ENCODE data around the gene CEP126.
A peak's percentile ranks its signal among the peaks of the same experiment; 100 is the strongest.

CEP126 gene

DNA sequence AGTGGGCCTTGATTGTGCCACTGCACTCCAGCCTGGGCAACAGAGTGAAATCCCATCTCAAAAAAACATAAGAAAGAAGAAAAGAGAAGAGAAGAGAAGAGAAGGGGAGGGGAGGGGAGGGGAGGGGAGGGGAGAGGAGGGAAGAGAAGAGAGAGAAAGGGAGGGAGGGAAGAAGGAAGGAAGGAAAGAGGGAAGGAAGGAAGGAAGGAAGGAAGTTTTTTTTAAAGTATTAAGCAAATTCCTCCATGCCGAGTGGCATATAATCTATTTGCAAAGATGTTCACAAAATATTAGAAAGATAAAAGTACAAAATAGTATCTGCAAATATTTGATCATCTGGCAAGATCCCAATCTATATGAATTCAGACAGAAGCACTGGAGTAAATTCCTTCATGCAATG is 121.9 kb downstream of the CEP126 start:
- no peaks in the 10 kb centered on the region for H3K79me2 ChIP-seq (ENCODE audit: low read length)
- H3K9me3 ChIP-seq (ENCODE audit: insufficient read depth, low read length), result no peaks in the 10 kb centered on the region
- no peak overlapping the region for H3K4me3 ChIP-seq (ENCODE audit: low read length)
- no peak overlapping the region for H3K4me2 ChIP-seq (ENCODE audit: low read length)
- no peaks in the 10 kb centered on the region for H3K36me3 ChIP-seq (replicated peaks; ENCODE audit: low read depth, low read length)
- no peak overlapping the region for H2AFZ ChIP-seq (ENCODE audit: low read depth, low read length)
- no peak overlapping the region for H3K9ac ChIP-seq (ENCODE audit: low read length)
- TF ChIP-seq EZH2phosphoT487 (IDR thresholded peaks at IDR 0.05; ENCODE audit: low read depth), result no peak
- TF ChIP-seq, protein P1, sequence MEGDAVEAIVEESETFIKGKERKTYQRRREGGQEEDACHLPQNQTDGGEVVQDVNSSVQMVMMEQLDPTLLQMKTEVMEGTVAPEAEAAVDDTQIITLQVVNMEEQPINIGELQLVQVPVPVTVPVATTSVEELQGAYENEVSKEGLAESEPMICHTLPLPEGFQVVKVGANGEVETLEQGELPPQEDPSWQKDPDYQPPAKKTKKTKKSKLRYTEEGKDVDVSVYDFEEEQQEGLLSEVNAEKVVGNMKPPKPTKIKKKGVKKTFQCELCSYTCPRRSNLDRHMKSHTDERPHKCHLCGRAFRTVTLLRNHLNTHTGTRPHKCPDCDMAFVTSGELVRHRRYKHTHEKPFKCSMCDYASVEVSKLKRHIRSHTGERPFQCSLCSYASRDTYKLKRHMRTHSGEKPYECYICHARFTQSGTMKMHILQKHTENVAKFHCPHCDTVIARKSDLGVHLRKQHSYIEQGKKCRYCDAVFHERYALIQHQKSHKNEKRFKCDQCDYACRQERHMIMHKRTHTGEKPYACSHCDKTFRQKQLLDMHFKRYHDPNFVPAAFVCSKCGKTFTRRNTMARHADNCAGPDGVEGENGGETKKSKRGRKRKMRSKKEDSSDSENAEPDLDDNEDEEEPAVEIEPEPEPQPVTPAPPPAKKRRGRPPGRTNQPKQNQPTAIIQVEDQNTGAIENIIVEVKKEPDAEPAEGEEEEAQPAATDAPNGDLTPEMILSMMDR (IDR thresholded peaks at IDR 0.05; ENCODE audit: low read depth, low read length), result no peak
- H3K27ac ChIP-seq (ENCODE audit: low read length), result no peak overlapping the region
- H3K4me1 ChIP-seq (ENCODE audit: low read length), result no peaks in the 10 kb centered on the region
- no peaks in the 10 kb centered on the region for H4K20me1 ChIP-seq (ENCODE audit: insufficient read depth, low read length)
- no peaks in the 10 kb centered on the region for H3K27me3 ChIP-seq (ENCODE audit: low read depth, low read length)

DNA sequence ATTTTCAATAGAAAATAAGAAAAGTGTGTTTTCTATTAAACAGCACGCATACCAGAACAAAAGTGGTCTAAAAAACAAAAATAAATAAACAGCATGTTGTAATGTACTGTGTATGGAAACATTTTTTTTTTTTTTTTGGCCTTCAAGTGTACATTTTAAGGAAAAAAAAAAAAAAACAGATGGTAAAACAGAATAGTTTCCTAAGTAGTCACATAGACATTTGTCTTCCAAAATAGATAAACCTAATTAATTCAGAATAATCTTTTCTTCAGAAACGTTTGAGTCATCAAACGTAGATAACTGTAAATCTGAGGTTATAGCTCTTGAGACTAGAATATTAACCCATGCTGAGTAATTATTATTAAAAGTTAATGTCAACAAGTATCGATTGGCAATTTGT is 132.0 kb downstream of the CEP126 start:
- no peaks in the 10 kb centered on the region for H3K36me3 ChIP-seq (replicated peaks; ENCODE audit: low read depth, low read length)
- no peak overlapping the region for H2AFZ ChIP-seq (ENCODE audit: low read depth, low read length)
- TF ChIP-seq, protein P1 (IDR thresholded peaks at IDR 0.05; ENCODE audit: low read depth, low read length), result no peak
- no peak for TF ChIP-seq EZH2phosphoT487 (IDR thresholded peaks at IDR 0.05; ENCODE audit: low read depth)
- no peaks in the 10 kb centered on the region for H4K20me1 ChIP-seq (ENCODE audit: insufficient read depth, low read length)
- no peak overlapping the region for H3K9ac ChIP-seq (ENCODE audit: low read length)
- H3K79me2 ChIP-seq (ENCODE audit: low read length), result no peaks in the 10 kb centered on the region
- no peaks in the 10 kb centered on the region for H3K9me3 ChIP-seq (ENCODE audit: insufficient read depth, low read length)
- H3K27ac ChIP-seq (ENCODE audit: low read length), result no peak overlapping the region
- peaks cover 7% of the 10 kb centered on the region for H3K4me1 ChIP-seq (ENCODE audit: low read length)
- H3K27me3 ChIP-seq (ENCODE audit: low read depth, low read length), result no peaks in the 10 kb centered on the region
- H3K4me2 ChIP-seq (ENCODE audit: low read length), result no peak overlapping the region
- H3K4me3 ChIP-seq (ENCODE audit: low read length), result no peak overlapping the region

DNA sequence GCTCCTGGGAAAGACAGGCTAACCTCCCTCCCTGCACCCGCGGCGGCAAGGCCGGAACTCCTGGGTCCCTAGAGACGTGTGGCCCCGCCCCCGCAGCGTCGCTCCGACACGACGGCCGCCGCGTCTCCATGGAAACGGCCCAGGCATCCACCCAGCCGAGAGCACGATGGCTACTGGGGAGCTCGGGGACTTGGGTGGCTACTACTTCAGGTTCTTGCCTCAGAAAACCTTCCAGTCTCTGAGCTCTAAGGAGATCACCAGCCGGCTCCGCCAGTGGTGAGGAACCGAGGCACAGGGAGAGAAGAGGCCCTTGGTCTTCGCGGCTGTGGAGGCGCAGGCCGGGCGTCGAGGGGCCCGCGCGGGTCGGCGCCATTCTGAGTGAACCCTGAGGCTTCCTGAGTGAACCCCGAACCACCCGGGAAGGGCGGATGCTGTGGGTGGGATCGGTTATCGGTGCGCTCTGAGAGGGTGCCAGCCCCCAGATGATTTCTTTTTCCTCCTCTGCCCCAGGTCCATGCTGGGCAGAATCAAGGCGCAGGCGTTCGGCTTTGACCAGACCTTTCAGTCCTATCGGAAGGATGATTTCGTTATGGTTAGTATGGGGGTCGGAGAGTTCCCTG is 132.6 kb downstream of the CEP126 start, which contains the start of gene CFAP300:
Gene CFAP300 (plus strand): TSS at position 133 of the 620 bp plus-strand sequence. CDS start 34 bp downstream, at position 167.
- Histone ChIP-seq H3K27ac (ENCODE audit: low read length) (peak within 1 kb of the TSS; percentile 59), H4K20me1 (ENCODE audit: insufficient read depth, low read length) (no peaks in the 10 kb centered on the region), H3K79me2 (ENCODE audit: low read length) (no peaks in the 10 kb centered on the region), H2AFZ (ENCODE audit: low read depth, low read length) (peak within 1 kb of the TSS; percentile 80), H3K9ac (ENCODE audit: low read length) (peak within 1 kb of the TSS; percentile 46; the same call in 1 of the 2 replicates), H3K4me2 (ENCODE audit: low read length) (peak within 1 kb of the TSS; percentile 61), H3K4me3 (ENCODE audit: low read length) (peak within 1 kb of the TSS; percentile 62), H3K9me3 (ENCODE audit: insufficient read depth, low read length) (no peaks in the 10 kb centered on the region), H3K36me3 (replicated peaks; ENCODE audit: low read depth, low read length) (no peaks in the 10 kb centered on the region), H3K4me1 (ENCODE audit: low read length) (peaks cover 7% of the 10 kb centered on the region), H3K27me3 (ENCODE audit: low read depth, low read length) (no peaks in the 10 kb centered on the region)
- no peak for TF ChIP-seq EZH2phosphoT487 (IDR thresholded peaks at IDR 0.05; ENCODE audit: low read depth)
- TF ChIP-seq, protein P1 (IDR thresholded peaks at IDR 0.05; ENCODE audit: low read depth, low read length), result no peak

All from OCI-LY3 (cell line).